Neural cell (in vitro differentiated cells): ENCODE results near the gene TIMM22. TPM values are rescaled to one million over a fixed set of nuclear protein-coding genes. Genes with fewer than 3 reads are reported as not detected.

Experiments used
- H2AFZ ChIP-seq: fragments of 200-600, 300-800 bp; sonication (generic), shearing (Covaris generic); 2 replicates; pipeline ENCODE4 v1.6.0; 2014; ENCODE audit warnings: low read depth, mild to moderate bottlenecking, antibody characterized with exemption, low read length, moderate library complexity
- H3F3A ChIP-seq: fragments of 200-600 bp; shearing (Covaris generic); 2 replicates; pipeline ENCODE4 v1.6.1; 2016; ENCODE audit warnings: mild to moderate bottlenecking, moderate library complexity, mixed read lengths, antibody characterized with exemption, low read length; ENCODE audit not compliant: insufficient read depth, poor library complexity, severe bottlenecking
- H3K27ac ChIP-seq: fragments of 200-600, 300-800 bp; sonication (generic), shearing (Covaris generic); 2 replicates; pipeline ENCODE4 v1.5.1; 2014; ENCODE audit warnings: mild to moderate bottlenecking, low read length, moderate library complexity
- H3K27me3 ChIP-seq: fragments of 300-800, 200-600 bp; sonication (generic), shearing (Covaris generic); 2 replicates; pipeline ENCODE4 v1.6.0; 2014; ENCODE audit warnings: mild to moderate bottlenecking, low read depth, low read length, moderate library complexity; ENCODE audit not compliant: insufficient read depth
- H3K36me3 ChIP-seq: fragments of 300-800, 200-600 bp; sonication (generic), shearing (Covaris generic); 2 replicates; pipeline ENCODE4 v1.5.1; 2014; ENCODE audit warnings: mild to moderate bottlenecking, antibody characterized with exemption, low read length, moderate library complexity; ENCODE audit not compliant: insufficient read depth
- H3K4me2 ChIP-seq: fragments of 300-800, 200-600 bp; sonication (generic), shearing (Covaris generic); 2 replicates; pipeline ENCODE4 v1.6.0; 2014; ENCODE audit warnings: mild to moderate bottlenecking, low read length
- H3K4me3 ChIP-seq: fragments of 300-800, 200-600 bp; sonication (generic), shearing (Covaris generic); 2 replicates; pipeline ENCODE4 v1.5.1; 2014; ENCODE audit warnings: mild to moderate bottlenecking, low read length, moderate library complexity
- H3K79me2 ChIP-seq: fragments of 200-600 bp; shearing (Covaris generic); replicated peaks from 2 replicates; pipeline ENCODE4 v1.6.0; 2014; ENCODE audit warnings: mild to moderate bottlenecking, low read length, moderate library complexity; ENCODE audit not compliant: insufficient read depth
- H3K9ac ChIP-seq: fragments of 300-800, 200-600 bp; sonication (generic), shearing (Covaris generic); 2 replicates; pipeline ENCODE4 v1.6.1; 2016; ENCODE audit warnings: mild to moderate bottlenecking, low read length, mixed read lengths
- H3K9me2 ChIP-seq: fragments of 200-600 bp; shearing (Covaris generic); 2 replicates; pipeline ENCODE4 v1.6.1; 2016; ENCODE audit warnings: mild to moderate bottlenecking, low read length, mixed read lengths; ENCODE audit not compliant: insufficient read depth
- H3K9me3 ChIP-seq: fragments of 200-600, 300-800 bp; sonication (generic), shearing (Covaris generic); 2 replicates; pipeline ENCODE4 v1.6.1; 2016; ENCODE audit warnings: mild to moderate bottlenecking, mixed run types, low read length, moderate library complexity, mixed read lengths
- H4K20me1 ChIP-seq: fragments of 200-600 bp; shearing (Covaris generic); 2 replicates; pipeline ENCODE4 v1.6.1; 2016; ENCODE audit warnings: mild to moderate bottlenecking, mixed run types; ENCODE audit not compliant: insufficient read depth
- CTCF ChIP-seq: fragments of 450-650 bp; IDR thresholded peaks from 2 replicates; pipeline ENCODE4 v1.5.1; 2014; ENCODE audit warnings: antibody characterized with exemption, mild to moderate bottlenecking, moderate library complexity; ENCODE audit not compliant: poor library complexity, severe bottlenecking
- EP300 ChIP-seq: fragments of 450-650 bp; conservative IDR thresholded peaks from 2 replicates; pipeline ENCODE4 v1.6.1; 2014; ENCODE audit warnings: antibody characterized with exemption, mild to moderate bottlenecking, moderate library complexity; ENCODE audit not compliant: poor library complexity, severe bottlenecking
- EZH2 ChIP-seq: fragments of 200-600, 300-800 bp; shearing (Covaris generic), sonication (generic); IDR thresholded peaks from 2 replicates; pipeline ENCODE4 v1.6.1; 2014; ENCODE audit warnings: antibody characterized with exemption, low read length, borderline replicate concordance, mild to moderate bottlenecking; ENCODE audit not compliant: insufficient read depth, poor library complexity, severe bottlenecking
- MXI1 ChIP-seq: fragments of 450-650 bp; conservative IDR thresholded peaks from 2 replicates; pipeline ENCODE4 v1.6.1; 2014; ENCODE audit warnings: antibody characterized with exemption, mild to moderate bottlenecking; ENCODE audit not compliant: poor library complexity, severe bottlenecking
- POLR2AphosphoS5 ChIP-seq: IDR thresholded peaks from 2 replicates; pipeline ENCODE4 v1.6.1; 2012
- RAD21 ChIP-seq: fragments of 450-650 bp; conservative IDR thresholded peaks from 2 replicates; pipeline ENCODE4 v1.6.1; 2014; ENCODE audit warnings: antibody characterized with exemption, mild to moderate bottlenecking, moderate library complexity
- SMC3 ChIP-seq: fragments of 450-650 bp; conservative IDR thresholded peaks from 2 replicates; pipeline ENCODE4 v1.6.1; 2014; ENCODE audit warnings: antibody characterized with exemption, mild to moderate bottlenecking, moderate library complexity; ENCODE audit not compliant: poor library complexity
- TAF1 ChIP-seq: IDR thresholded peaks from 2 replicates; pipeline ENCODE4 v1.6.1; 2012; ENCODE audit warnings: low read depth
- polyA plus RNA-seq: library from polyadenylated mRNA; depleted of rRNA; stranded (reverse); fragments of >200 nt; gene quantifications from 2 replicates; pipeline ENCODE4 v1.2.3, GENCODE V29; 2014
- TF ChIP-seq, protein P1 (sequence below): IDR thresholded peaks from 2 replicates; pipeline ENCODE4 v1.6.1; 2012; ENCODE audit warnings: borderline replicate concordance

TIMM22 gene
- polyA plus RNA-seq, 1 donor from 2014 or later: 16.7 TPM

- H3K36me3 ChIP-seq: no peaks in the 10 kb centered on the region
- H2AFZ ChIP-seq: no peak overlapping the region
- no peak overlapping the region for H3K4me2 ChIP-seq
- no peak overlapping the region for H3K27ac ChIP-seq
- no peaks in the 10 kb centered on the region for H3K27me3 ChIP-seq
- H4K20me1 ChIP-seq: no peaks in the 10 kb centered on the region
- peaks cover 6% of the 10 kb centered on the region for H3F3A ChIP-seq
- H3K9me2 ChIP-seq: no peaks in the 10 kb centered on the region
- TF ChIP-seq CTCF: no peak
- no peak for TF ChIP-seq POLR2AphosphoS5
- TF ChIP-seq EZH2: no peak
- TF ChIP-seq MXI1: no peak
- no peak for TF ChIP-seq RAD21
- TF ChIP-seq EP300: no peak
- TF ChIP-seq SMC3: no peak
- TF ChIP-seq, protein P1, sequence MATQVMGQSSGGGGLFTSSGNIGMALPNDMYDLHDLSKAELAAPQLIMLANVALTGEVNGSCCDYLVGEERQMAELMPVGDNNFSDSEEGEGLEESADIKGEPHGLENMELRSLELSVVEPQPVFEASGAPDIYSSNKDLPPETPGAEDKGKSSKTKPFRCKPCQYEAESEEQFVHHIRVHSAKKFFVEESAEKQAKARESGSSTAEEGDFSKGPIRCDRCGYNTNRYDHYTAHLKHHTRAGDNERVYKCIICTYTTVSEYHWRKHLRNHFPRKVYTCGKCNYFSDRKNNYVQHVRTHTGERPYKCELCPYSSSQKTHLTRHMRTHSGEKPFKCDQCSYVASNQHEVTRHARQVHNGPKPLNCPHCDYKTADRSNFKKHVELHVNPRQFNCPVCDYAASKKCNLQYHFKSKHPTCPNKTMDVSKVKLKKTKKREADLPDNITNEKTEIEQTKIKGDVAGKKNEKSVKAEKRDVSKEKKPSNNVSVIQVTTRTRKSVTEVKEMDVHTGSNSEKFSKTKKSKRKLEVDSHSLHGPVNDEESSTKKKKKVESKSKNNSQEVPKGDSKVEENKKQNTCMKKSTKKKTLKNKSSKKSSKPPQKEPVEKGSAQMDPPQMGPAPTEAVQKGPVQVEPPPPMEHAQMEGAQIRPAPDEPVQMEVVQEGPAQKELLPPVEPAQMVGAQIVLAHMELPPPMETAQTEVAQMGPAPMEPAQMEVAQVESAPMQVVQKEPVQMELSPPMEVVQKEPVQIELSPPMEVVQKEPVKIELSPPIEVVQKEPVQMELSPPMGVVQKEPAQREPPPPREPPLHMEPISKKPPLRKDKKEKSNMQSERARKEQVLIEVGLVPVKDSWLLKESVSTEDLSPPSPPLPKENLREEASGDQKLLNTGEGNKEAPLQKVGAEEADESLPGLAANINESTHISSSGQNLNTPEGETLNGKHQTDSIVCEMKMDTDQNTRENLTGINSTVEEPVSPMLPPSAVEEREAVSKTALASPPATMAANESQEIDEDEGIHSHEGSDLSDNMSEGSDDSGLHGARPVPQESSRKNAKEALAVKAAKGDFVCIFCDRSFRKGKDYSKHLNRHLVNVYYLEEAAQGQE: no peak
- TF ChIP-seq TAF1: no peak
- H3K79me2 ChIP-seq: peaks cover 70% of the 10 kb centered on the region
- no peak overlapping the region for H3K4me3 ChIP-seq
- H3K9me3 ChIP-seq: no peaks in the 10 kb centered on the region
- no peak overlapping the region for H3K9ac ChIP-seq
Observed at GRCh38 chr17:975371-975915, 21.5 kb upstream of the TIMM22 start.

DNA sequence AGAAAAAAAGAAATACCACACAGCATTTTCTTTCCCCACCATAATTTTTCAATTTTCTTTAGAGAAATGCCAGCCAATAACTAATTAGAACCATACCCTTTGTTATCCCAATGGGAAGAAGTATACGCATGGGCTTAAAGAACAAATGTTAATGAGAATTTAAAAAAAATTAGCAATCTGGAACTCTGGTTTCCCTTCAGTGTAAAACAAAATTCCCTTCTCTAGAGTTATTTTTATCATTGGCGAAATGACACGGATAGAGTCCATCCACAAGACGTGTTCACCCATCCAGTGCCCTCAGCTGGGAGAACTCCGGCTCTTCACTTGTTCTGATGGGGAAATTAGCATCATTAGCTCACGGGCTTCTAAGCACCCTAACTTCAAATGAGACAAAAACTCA, 20.6 kb upstream of the TIMM22 start:
- H3K9ac ChIP-seq: no peak overlapping the region
- H3K27ac ChIP-seq: no peak overlapping the region
- H3K9me3 ChIP-seq: no peaks in the 10 kb centered on the region
- H2AFZ ChIP-seq: no peak overlapping the region
- TF ChIP-seq POLR2AphosphoS5 (no peak), TAF1 (no peak), CTCF (no peak), SMC3 (no peak), EZH2 (no peak), MXI1 (no peak), EP300 (no peak), RAD21 (no peak)
- TF ChIP-seq, protein P1: no peak
- no peaks in the 10 kb centered on the region for H3K9me2 ChIP-seq
- peaks cover 68% of the 10 kb centered on the region for H3K79me2 ChIP-seq
- H4K20me1 ChIP-seq: no peaks in the 10 kb centered on the region
- no peaks in the 10 kb centered on the region for H3K27me3 ChIP-seq
- no peak overlapping the region for H3K4me3 ChIP-seq
- no peaks in the 10 kb centered on the region for H3K36me3 ChIP-seq
- H3F3A ChIP-seq: peaks cover 8% of the 10 kb centered on the region
- no peak overlapping the region for H3K4me2 ChIP-seq
